GM23338 (cell line): ENCODE results near the gene LCE1F. TPM values are rescaled to one million over a fixed set of nuclear protein-coding genes. Genes with fewer than 3 reads are reported as not detected.

Source experiments
- ATAC-seq: fragments of 200-7000 bp; cut with Tn5 transposase; 3 replicates; pipeline ENCODE4 v1.9.1; 2020
- DNase-seq: peaks from one replicate; pipeline ENCODE4 v3.0.0-alpha.2; 2015; ENCODE audit warnings: low spot score
- H2AFZ ChIP-seq: fragments of 200-600 bp; sonication (generic); 2 replicates; pipeline ENCODE4 v1.8.0; 2016; ENCODE audit warnings: antibody characterized with exemption, mild to moderate bottlenecking, moderate library complexity
- H3F3A ChIP-seq: fragments of 200-600 bp; sonication (generic); replicated peaks from 2 replicates; pipeline ENCODE4 v1.8.0; 2017; ENCODE audit warnings: antibody characterized with exemption, mixed run types, low read depth
- H3K27ac ChIP-seq: fragments of 200-600 bp; sonication (generic); 2 replicates; pipeline ENCODE4 v1.6.1; 2016; ENCODE audit warnings: low read depth
- H3K27me3 ChIP-seq: fragments of 200-600 bp; sonication (generic); 2 replicates; pipeline ENCODE4 v1.8.0; 2016; ENCODE audit warnings: mild to moderate bottlenecking, mixed run types, moderate library complexity; ENCODE audit not compliant: insufficient read depth
- H3K36me3 ChIP-seq: fragments of 200-600 bp; sonication (generic); 2 replicates; pipeline ENCODE4 v1.8.0; 2016; ENCODE audit warnings: mild to moderate bottlenecking; ENCODE audit not compliant: insufficient read depth
- H3K4me1 ChIP-seq: fragments of 200-600 bp; sonication (generic); 2 replicates; pipeline ENCODE4 v1.8.0; 2016; ENCODE audit warnings: mild to moderate bottlenecking, moderate library complexity; ENCODE audit not compliant: insufficient read depth
- H3K4me2 ChIP-seq: fragments of 200-600 bp; sonication (generic); 2 replicates; pipeline ENCODE4 v1.7.1; 2017; ENCODE audit warnings: mixed run types
- H3K4me3 ChIP-seq: fragments of 200-600 bp; sonication (generic); 2 replicates; pipeline ENCODE4 v1.6.1; 2016; ENCODE audit warnings: mixed run types
- H3K79me2 ChIP-seq: fragments of 200-600 bp; sonication (generic); replicated peaks from 2 replicates; pipeline ENCODE4 v1.8.0; 2017; ENCODE audit warnings: mild to moderate bottlenecking; ENCODE audit not compliant: insufficient read depth
- H3K9me2 ChIP-seq: fragments of 200-600 bp; sonication (generic); 2 replicates; pipeline ENCODE4 v1.8.0; 2017; ENCODE audit not compliant: insufficient read depth
- H4K20me1 ChIP-seq: fragments of 200-600 bp; sonication (generic); replicated peaks from 2 replicates; pipeline ENCODE4 v1.8.0; 2017; ENCODE audit warnings: mild to moderate bottlenecking; ENCODE audit not compliant: insufficient read depth
- H3K27ac Mint-ChIP-seq: 2 replicates; pipeline ENCODE4 v1.8.0; 2020; ENCODE audit warnings: inconsistent platforms, mild to moderate bottlenecking, moderate library complexity, mixed read lengths
- H3K27me3 Mint-ChIP-seq: 3 replicates; pipeline ENCODE4 v1.8.0; 2022; ENCODE audit warnings: low read depth, mild to moderate bottlenecking, moderate library complexity, mixed read lengths, inconsistent platforms; ENCODE audit not compliant: insufficient read depth, poor library complexity
- H3K36me3 Mint-ChIP-seq: 3 replicates; pipeline ENCODE4 v1.8.0; 2021; ENCODE audit warnings: low read depth, mild to moderate bottlenecking, inconsistent platforms, moderate library complexity, mixed read lengths
- H3K4me1 Mint-ChIP-seq: 3 replicates; pipeline ENCODE4 v1.8.0; 2020; ENCODE audit warnings: mild to moderate bottlenecking, inconsistent platforms, mixed read lengths
- H3K4me3 Mint-ChIP-seq: 3 replicates; pipeline ENCODE4 v1.8.0; 2021; ENCODE audit warnings: moderate library complexity, mild to moderate bottlenecking, inconsistent platforms, mixed read lengths
- H3K9me3 Mint-ChIP-seq: 3 replicates; pipeline ENCODE4 v1.8.0; 2020; ENCODE audit warnings: moderate library complexity, mild to moderate bottlenecking, inconsistent platforms, mixed read lengths
- CREB1 ChIP-seq: fragments of 250-450 bp; sonication (Bioruptor Pico); IDR thresholded peaks from 2 replicates; pipeline ENCODE4 v1.5.0; 2020; ENCODE audit warnings: low read depth, mild to moderate bottlenecking, moderate library complexity
- JUNB ChIP-seq: IDR thresholded peaks from one replicate; pipeline ENCODE4 v1.6.1; 2016; ENCODE audit warnings: antibody characterized with exemption; ENCODE audit not compliant: unreplicated experiment
- NANOG ChIP-seq: IDR thresholded peaks from 2 replicates; pipeline ENCODE4 v1.6.1; 2016; ENCODE audit warnings: antibody characterized with exemption, borderline replicate concordance
- POLR2AphosphoS5 ChIP-seq: IDR thresholded peaks from 2 replicates; pipeline ENCODE4 v1.6.1; 2016; ENCODE audit warnings: antibody characterized with exemption, low read depth
- STAT1 ChIP-seq: IDR thresholded peaks from one replicate; pipeline ENCODE4 v1.6.1; 2016; ENCODE audit warnings: antibody characterized with exemption; ENCODE audit not compliant: unreplicated experiment
- ZNF114 ChIP-seq: fragments of 250-450 bp; sonication (Bioruptor Pico); IDR thresholded peaks from 2 replicates; pipeline ENCODE4 v1.5.0; 2020; ENCODE audit warnings: mild to moderate bottlenecking, moderate library complexity
- polyA plus RNA-seq: library from polyadenylated mRNA; unstranded; fragments of >200 nt; fragmentation: Nextera tagmentation; extraction: Ambion mirVana; gene quantifications from 2 replicates; pipeline ENCODE4 v1.2.1, GENCODE V29; 2016
- total RNA-seq: library from RNA; depleted of rRNA; stranded (reverse); fragments of >200 nt; shearing (Covaris generic); gene quantifications from 2 replicates; pipeline ENCODE4 v1.2.3, GENCODE V29; 2014
- TF ChIP-seq, protein P1 (sequence below): fragments of 250-450 bp; sonication (Bioruptor Pico); IDR thresholded peaks from 2 replicates; pipeline ENCODE4 v1.5.0; 2020; ENCODE audit warnings: mild to moderate bottlenecking, moderate library complexity
- TF ChIP-seq, protein P2 (sequence below), 2 experiments: fragments of 200-600 bp in 1 of 2; sonication (generic) in 1 of 2; conservative IDR thresholded peaks; 2 replicates each; pipeline versions ENCODE4 v1.5.1 to v1.6.1; 2016 to 2017; ENCODE audit warnings: antibody characterized with exemption in 2 of 2, low read depth in 2 of 2, mild to moderate bottlenecking in 2 of 2, moderate library complexity in 1 of 2
- TF ChIP-seq, protein P3 (sequence below): IDR thresholded peaks from 2 replicates; pipeline ENCODE4 v1.6.1; 2016; ENCODE audit warnings: antibody characterized with exemption

LCE1F gene
- total and polyA plus RNA-seq, 2 experiments from 2014 or later: not detected

DNA sequence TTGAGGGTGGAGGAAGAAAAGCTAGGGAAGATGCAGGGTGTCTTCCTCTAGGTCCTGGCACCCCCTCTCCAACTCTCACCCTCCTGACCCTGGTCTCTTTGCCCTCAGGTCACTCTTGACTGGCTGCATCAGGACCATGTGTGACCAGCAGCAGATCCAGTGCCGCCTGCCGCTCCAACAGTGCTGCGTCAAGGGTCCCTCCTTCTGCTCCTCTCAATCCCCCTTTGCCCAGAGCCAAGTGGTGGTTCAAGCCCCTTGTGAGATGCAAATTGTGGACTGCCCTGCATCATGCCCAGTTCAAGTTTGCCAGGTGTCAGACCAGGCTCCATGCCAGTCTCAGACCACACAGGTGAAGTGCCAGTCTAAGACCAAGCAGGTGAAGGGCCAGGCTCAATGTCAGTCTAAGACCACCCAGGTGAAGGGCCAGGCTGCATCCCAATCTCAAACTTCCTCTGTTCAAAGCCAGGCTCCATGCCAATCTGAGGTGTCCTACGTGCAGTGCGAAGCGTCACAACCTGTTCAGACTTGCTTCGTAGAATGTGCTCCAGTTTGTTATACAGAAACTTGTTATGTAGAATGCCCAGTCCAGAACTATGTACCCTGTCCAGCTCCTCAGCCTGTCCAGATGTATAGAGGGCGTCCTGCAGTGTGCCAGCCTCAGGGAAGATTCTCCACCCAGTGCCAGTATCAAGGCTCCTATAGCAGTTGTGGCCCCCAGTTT is 15.3 kb upstream of the LCE1F start (continued):
- TF ChIP-seq, protein P1, sequence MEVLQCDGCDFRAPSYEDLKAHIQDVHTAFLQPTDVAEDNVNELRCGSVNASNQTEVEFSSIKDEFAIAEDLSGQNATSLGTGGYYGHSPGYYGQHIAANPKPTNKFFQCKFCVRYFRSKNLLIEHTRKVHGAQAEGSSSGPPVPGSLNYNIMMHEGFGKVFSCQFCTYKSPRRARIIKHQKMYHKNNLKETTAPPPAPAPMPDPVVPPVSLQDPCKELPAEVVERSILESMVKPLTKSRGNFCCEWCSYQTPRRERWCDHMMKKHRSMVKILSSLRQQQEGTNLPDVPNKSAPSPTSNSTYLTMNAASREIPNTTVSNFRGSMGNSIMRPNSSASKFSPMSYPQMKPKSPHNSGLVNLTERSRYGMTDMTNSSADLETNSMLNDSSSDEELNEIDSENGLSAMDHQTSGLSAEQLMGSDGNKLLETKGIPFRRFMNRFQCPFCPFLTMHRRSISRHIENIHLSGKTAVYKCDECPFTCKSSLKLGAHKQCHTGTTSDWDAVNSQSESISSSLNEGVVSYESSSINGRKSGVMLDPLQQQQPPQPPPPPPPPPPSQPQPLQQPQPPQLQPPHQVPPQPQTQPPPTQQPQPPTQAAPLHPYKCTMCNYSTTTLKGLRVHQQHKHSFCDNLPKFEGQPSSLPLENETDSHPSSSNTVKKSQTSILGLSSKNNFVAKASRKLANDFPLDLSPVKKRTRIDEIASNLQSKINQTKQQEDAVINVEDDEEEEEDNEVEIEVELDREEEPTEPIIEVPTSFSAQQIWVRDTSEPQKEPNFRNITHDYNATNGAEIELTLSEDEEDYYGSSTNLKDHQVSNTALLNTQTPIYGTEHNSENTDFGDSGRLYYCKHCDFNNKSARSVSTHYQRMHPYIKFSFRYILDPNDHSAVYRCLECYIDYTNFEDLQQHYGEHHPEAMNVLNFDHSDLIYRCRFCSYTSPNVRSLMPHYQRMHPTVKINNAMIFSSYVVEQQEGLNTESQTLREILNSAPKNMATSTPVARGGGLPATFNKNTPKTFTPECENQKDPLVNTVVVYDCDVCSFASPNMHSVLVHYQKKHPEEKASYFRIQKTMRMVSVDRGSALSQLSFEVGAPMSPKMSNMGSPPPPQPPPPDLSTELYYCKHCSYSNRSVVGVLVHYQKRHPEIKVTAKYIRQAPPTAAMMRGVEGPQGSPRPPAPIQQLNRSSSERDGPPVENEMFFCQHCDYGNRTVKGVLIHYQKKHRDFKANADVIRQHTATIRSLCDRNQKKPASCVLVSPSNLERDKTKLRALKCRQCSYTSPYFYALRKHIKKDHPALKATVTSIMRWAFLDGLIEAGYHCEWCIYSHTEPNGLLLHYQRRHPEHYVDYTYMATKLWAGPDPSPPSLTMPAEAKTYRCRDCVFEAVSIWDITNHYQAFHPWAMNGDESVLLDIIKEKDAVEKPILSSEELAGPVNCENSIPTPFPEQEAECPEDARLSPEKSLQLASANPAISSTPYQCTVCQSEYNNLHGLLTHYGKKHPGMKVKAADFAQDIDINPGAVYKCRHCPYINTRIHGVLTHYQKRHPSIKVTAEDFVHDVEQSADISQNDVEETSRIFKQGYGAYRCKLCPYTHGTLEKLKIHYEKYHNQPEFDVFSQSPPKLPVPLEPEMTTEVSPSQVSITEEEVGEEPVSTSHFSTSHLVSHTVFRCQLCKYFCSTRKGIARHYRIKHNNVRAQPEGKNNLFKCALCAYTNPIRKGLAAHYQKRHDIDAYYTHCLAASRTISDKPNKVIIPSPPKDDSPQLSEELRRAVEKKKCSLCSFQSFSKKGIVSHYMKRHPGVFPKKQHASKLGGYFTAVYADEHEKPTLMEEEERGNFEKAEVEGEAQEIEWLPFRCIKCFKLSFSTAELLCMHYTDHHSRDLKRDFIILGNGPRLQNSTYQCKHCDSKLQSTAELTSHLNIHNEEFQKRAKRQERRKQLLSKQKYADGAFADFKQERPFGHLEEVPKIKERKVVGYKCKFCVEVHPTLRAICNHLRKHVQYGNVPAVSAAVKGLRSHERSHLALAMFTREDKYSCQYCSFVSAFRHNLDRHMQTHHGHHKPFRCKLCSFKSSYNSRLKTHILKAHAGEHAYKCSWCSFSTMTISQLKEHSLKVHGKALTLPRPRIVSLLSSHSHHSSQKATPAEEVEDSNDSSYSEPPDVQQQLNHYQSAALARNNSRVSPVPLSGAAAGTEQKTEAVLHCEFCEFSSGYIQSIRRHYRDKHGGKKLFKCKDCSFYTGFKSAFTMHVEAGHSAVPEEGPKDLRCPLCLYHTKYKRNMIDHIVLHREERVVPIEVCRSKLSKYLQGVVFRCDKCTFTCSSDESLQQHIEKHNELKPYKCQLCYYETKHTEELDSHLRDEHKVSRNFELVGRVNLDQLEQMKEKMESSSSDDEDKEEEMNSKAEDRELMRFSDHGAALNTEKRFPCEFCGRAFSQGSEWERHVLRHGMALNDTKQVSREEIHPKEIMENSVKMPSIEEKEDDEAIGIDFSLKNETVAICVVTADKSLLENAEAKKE (CRISPR knock-in tag): no peak
- no peak for TF ChIP-seq NANOG
- no peak for TF ChIP-seq STAT1
- TF ChIP-seq, protein P2, sequence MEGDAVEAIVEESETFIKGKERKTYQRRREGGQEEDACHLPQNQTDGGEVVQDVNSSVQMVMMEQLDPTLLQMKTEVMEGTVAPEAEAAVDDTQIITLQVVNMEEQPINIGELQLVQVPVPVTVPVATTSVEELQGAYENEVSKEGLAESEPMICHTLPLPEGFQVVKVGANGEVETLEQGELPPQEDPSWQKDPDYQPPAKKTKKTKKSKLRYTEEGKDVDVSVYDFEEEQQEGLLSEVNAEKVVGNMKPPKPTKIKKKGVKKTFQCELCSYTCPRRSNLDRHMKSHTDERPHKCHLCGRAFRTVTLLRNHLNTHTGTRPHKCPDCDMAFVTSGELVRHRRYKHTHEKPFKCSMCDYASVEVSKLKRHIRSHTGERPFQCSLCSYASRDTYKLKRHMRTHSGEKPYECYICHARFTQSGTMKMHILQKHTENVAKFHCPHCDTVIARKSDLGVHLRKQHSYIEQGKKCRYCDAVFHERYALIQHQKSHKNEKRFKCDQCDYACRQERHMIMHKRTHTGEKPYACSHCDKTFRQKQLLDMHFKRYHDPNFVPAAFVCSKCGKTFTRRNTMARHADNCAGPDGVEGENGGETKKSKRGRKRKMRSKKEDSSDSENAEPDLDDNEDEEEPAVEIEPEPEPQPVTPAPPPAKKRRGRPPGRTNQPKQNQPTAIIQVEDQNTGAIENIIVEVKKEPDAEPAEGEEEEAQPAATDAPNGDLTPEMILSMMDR (conservative IDR thresholded peaks at IDR 0.05; ENCODE audit: low read depth in 2 of 2): no peak
- TF ChIP-seq CREB1 (CRISPR knock-in tag): no peak

DNA sequence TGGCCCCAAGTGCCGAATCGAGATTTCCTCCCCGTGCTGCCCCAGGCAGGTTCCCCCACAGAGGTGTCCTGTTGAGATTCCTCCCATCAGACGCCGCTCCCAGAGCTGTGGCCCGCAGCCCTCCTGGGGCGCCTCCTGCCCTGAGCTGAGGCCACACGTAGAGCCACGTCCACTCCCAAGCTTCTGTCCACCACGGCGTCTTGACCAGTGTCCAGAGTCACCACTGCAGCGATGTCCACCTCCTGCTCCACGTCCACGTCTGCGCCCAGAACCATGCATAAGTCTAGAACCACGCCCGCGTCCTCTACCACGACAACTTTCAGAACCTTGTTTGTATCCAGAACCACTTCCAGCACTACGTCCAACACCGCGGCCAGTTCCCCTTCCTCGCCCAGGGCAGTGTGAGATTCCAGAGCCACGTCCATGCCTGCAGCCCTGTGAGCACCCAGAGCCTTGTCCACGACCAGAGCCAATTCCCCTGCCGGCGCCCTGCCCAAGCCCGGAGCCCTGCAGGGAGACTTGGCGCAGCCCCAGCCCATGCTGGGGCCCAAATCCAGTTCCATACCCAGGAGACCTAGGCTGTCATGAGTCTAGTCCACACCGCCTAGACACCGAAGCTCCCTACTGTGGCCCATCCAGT is 14.3 kb upstream of the LCE1F start:
- no peak for DNase-seq
- no peaks in the 10 kb centered on the region for H3K36me3 Mint-ChIP-seq
- Histone ChIP-seq H3F3A (no peaks in the 10 kb centered on the region), H3K27me3 (no peaks in the 10 kb centered on the region), H3K36me3 (no peaks in the 10 kb centered on the region), H3K27ac (no peak overlapping the region), H3K4me1 (no peaks in the 10 kb centered on the region; the same call in 1 of the 2 replicates), H3K9me2 (peaks cover 2% of the 10 kb centered on the region; the same call in 1 of the 2 replicates), H3K79me2 (no peaks in the 10 kb centered on the region), H3K4me2 (no peak overlapping the region), H2AFZ (no peak overlapping the region), H4K20me1 (no peaks in the 10 kb centered on the region), H3K4me3 (no peak overlapping the region)
- H3K4me1 Mint-ChIP-seq: peaks cover 15% of the 10 kb centered on the region; the same call in 2 of the 3 replicates
- no peak for ATAC-seq
- H3K27me3 Mint-ChIP-seq: peaks cover 5% of the 10 kb centered on the region
- no peak overlapping the region for H3K27ac Mint-ChIP-seq
- H3K9me3 Mint-ChIP-seq: no peaks in the 10 kb centered on the region; the same call in 2 of the 3 replicates
- H3K4me3 Mint-ChIP-seq: no peak overlapping the region
- TF ChIP-seq NANOG (no peak), STAT1 (no peak), CREB1 (CRISPR knock-in tag) (no peak), ZNF114 (CRISPR knock-in tag) (no peak), JUNB (no peak), POLR2AphosphoS5 (no peak)
- TF ChIP-seq, protein P2 (conservative IDR thresholded peaks at IDR 0.05; ENCODE audit: low read depth in 2 of 2): no peak
- TF ChIP-seq, protein P3, sequence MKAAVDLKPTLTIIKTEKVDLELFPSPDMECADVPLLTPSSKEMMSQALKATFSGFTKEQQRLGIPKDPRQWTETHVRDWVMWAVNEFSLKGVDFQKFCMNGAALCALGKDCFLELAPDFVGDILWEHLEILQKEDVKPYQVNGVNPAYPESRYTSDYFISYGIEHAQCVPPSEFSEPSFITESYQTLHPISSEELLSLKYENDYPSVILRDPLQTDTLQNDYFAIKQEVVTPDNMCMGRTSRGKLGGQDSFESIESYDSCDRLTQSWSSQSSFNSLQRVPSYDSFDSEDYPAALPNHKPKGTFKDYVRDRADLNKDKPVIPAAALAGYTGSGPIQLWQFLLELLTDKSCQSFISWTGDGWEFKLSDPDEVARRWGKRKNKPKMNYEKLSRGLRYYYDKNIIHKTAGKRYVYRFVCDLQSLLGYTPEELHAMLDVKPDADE: no peak
